ENCODE data around the gene RHBDL2. TPM values are rescaled to one million over a fixed set of nuclear protein-coding genes. Genes with fewer than 3 reads are reported as not detected.

RHBDL2 gene
- polyA plus RNA-seq, 3 donors, result 0.08 TPM; not detected in 2

DNA sequence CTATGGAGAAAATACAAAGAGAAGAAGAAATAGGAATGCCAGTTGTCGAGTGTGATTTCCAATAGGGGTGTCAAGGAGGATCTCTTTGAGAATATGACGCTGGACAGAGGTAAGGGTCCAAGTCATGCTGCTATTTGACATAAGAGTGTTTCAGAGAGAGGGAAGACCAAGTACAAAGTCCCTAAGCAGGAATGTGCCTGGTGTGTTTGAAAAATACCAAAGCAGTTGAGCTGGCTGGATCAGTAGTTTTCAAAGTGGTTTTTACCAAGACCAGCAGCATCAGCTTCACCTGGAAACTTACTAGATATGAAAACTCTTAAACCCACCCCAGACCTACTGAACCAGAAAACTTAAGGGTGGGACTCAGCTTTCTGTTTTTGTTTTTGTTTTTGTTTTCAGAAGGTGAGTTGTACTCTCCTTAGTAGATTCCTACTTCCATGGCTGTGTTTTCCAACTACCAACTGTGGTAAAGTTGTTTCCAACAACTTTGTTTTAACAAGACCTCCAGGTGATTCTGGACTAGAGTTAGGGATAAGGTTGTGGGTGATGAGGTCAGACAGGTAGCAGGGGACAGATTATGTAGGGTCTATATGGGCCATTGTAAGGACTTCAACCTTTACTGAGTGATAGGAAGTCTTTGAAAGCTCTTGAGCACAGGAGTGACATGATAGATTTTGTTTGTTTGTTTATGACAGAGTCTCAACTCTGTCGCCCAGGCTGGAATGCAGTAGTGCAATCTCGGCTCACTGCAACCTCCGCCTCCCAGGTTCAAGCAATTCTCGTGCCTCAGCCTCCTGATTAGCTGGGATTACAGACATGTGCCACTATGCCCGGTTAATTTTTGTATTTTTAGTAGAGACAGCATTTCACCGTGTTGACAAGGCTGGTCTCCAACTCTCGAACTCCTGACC lies 53.0 kb downstream of the RHBDL2 start:
- intact Hi-C loops (cut with micrococcal nuclease), result no loop called here

GRCh38 chr1:38885092-38885491 lies 56.5 kb downstream of the RHBDL2 start:
- H3K9me3 ChIP-seq (replicated peaks in 1 of 2; ENCODE audit: control insufficient read depth in 1 of 2, insufficient read depth in 1 of 2, low read length in 2 of 2), result no peaks in the 10 kb centered on the region
- Mint-ChIP-seq H3K9me3 (no peaks in the 10 kb centered on the region), H3K4me3 (no peak overlapping the region), H3K36me3 (no peaks in the 10 kb centered on the region), H3K27ac (no peak overlapping the region), H3K27me3 (ENCODE audit: low read depth in 3 of 3) (no peaks in the 10 kb centered on the region), H3K4me1 (no peaks in the 10 kb centered on the region)
- no peak for DNase-seq
- H3K27ac ChIP-seq (ENCODE audit: low read depth in 1 of 2, low read length in 2 of 2), result no peak overlapping the region
- H3K4me1 ChIP-seq (ENCODE audit: control insufficient read depth in 1 of 2, insufficient read depth in 2 of 2, low read length in 2 of 2), result no peaks in the 10 kb centered on the region
- H3K36me3 ChIP-seq (replicated peaks in 1 of 2; ENCODE audit: control insufficient read depth in 1 of 2, insufficient read depth in 2 of 2, low read length in 2 of 2), result no peaks in the 10 kb centered on the region
- TF ChIP-seq, protein P1, sequence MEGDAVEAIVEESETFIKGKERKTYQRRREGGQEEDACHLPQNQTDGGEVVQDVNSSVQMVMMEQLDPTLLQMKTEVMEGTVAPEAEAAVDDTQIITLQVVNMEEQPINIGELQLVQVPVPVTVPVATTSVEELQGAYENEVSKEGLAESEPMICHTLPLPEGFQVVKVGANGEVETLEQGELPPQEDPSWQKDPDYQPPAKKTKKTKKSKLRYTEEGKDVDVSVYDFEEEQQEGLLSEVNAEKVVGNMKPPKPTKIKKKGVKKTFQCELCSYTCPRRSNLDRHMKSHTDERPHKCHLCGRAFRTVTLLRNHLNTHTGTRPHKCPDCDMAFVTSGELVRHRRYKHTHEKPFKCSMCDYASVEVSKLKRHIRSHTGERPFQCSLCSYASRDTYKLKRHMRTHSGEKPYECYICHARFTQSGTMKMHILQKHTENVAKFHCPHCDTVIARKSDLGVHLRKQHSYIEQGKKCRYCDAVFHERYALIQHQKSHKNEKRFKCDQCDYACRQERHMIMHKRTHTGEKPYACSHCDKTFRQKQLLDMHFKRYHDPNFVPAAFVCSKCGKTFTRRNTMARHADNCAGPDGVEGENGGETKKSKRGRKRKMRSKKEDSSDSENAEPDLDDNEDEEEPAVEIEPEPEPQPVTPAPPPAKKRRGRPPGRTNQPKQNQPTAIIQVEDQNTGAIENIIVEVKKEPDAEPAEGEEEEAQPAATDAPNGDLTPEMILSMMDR (IDR thresholded peaks at IDR 0.05), result no peak
- no peaks in the 10 kb centered on the region for H3K27me3 ChIP-seq (ENCODE audit: control insufficient read depth in 2 of 2, insufficient read depth in 2 of 2, low read length in 2 of 2)
- no peak overlapping the region for H2AFZ ChIP-seq (ENCODE audit: insufficient read depth, low read depth, low read length, poor library complexity, severe bottlenecking)
- WGBS (ENCODE audit: insufficient coverage), result 100% methylated on average over 2 of the region's 2 CpGs
- intact Hi-C loops (cut with micrococcal nuclease), result no loop called here
- H4K20me1 ChIP-seq (ENCODE audit: insufficient read depth, low read length), result no peaks in the 10 kb centered on the region
- H3K9ac ChIP-seq (ENCODE audit: insufficient read depth, low read length, poor library complexity, severe bottlenecking), result peak overlapping the region; percentile 4
- H3K79me2 ChIP-seq (ENCODE audit: insufficient read depth, low read length), result no peaks in the 10 kb centered on the region
- H3K4me3 ChIP-seq (replicated peaks in 1 of 3; ENCODE audit: low read depth in 2 of 3, low read length in 3 of 3), result no peak overlapping the region
- no peak overlapping the region for H3K4me2 ChIP-seq (replicated peaks; ENCODE audit: extremely low read depth, low read length, poor library complexity, severe bottlenecking)

More for the DNA sequence above, 53.0 kb downstream of the RHBDL2 start:
- 93% methylated on average over 6 of the region's 9 CpGs for WGBS (ENCODE audit: insufficient coverage)
- no peaks in the 10 kb centered on the region for H3K36me3 ChIP-seq (replicated peaks in 1 of 2; ENCODE audit: control insufficient read depth in 1 of 2, insufficient read depth in 2 of 2, low read length in 2 of 2)
- Mint-ChIP-seq H3K4me3 (no peak overlapping the region), H3K27ac (peak overlapping the region in 1 of 7 donors; percentile 58), H3K9me3 (no peaks in the 10 kb centered on the region), H3K36me3 (peaks cover 0 to 5% of the 10 kb centered on the region in 2 donors), H3K27me3 (ENCODE audit: low read depth in 3 of 3) (no peaks in the 10 kb centered on the region), H3K4me1 (no peaks in the 10 kb centered on the region)
- no peak for DNase-seq
- H3K27me3 ChIP-seq (ENCODE audit: control insufficient read depth in 2 of 2, insufficient read depth in 2 of 2, low read length in 2 of 2), result no peaks in the 10 kb centered on the region
- no peaks in the 10 kb centered on the region for H4K20me1 ChIP-seq (ENCODE audit: insufficient read depth, low read length)
- H3K4me3 ChIP-seq (replicated peaks in 1 of 3; ENCODE audit: low read depth in 2 of 3, low read length in 3 of 3), result no peak overlapping the region
- H3K4me1 ChIP-seq (ENCODE audit: control insufficient read depth in 1 of 2, insufficient read depth in 2 of 2, low read length in 2 of 2), result no peaks in the 10 kb centered on the region
- H3K9ac ChIP-seq (ENCODE audit: insufficient read depth, low read length, poor library complexity, severe bottlenecking), result no peak overlapping the region
- TF ChIP-seq, protein P1 (IDR thresholded peaks at IDR 0.05), result no peak
- no peak overlapping the region for H2AFZ ChIP-seq (ENCODE audit: insufficient read depth, low read depth, low read length, poor library complexity, severe bottlenecking)
- H3K4me2 ChIP-seq (replicated peaks; ENCODE audit: extremely low read depth, low read length, poor library complexity, severe bottlenecking), result no peak overlapping the region
- H3K27ac ChIP-seq (ENCODE audit: low read depth in 1 of 2, low read length in 2 of 2), result no peak overlapping the region
- no peaks in the 10 kb centered on the region for H3K9me3 ChIP-seq (replicated peaks in 1 of 2; ENCODE audit: control insufficient read depth in 1 of 2, insufficient read depth in 1 of 2, low read length in 2 of 2)
- H3K79me2 ChIP-seq (ENCODE audit: insufficient read depth, low read length), result no peaks in the 10 kb centered on the region

All from CD14-positive monocyte (primary cell).